Upper lobe of left lung (tissue), 4 donors: ENCODE results near the gene TIPARP.

Experiments
- CTCF ChIP-seq, 6 experiments: fragments of 450-650 bp in 4 of 6; fragments of 200-600 bp in 2 of 6; sonication (generic) in 2 of 6; IDR thresholded peaks; one replicate each; pipeline ENCODE4 v1.5.1; 2016 to 2019; ENCODE audit warnings: antibody characterized with exemption in 6 of 6
- POLR2AphosphoS5 ChIP-seq, 2 donors: sonication (generic); formaldehyde crosslinking; IDR thresholded peaks; one replicate each; pipeline ENCODE4 v1.5.1; 2017; ENCODE audit warnings: antibody characterized with exemption in 2 of 2

- TF ChIP-seq POLR2AphosphoS5 (IDR thresholded peaks at IDR 0.05) (no peak), CTCF (IDR thresholded peaks at IDR 0.05) (no peak)
Observed at GRCh38 chr3:156707588-156707987, 33.2 kb downstream of the TIPARP start.
